ENCODE results near the gene CDH24. TPM values are rescaled to one million over a fixed set of nuclear protein-coding genes. Genes with fewer than 3 reads are reported as not detected.
A peak's percentile ranks its signal among the peaks of the same experiment; 100 is the strongest.

Gene CDH24
- total and polyA plus RNA-seq, 2 of the 8 experiments (the other 6 are each of a cell fraction or from before 2014, with no cell fraction given) = 18.1 to 27.6 TPM

- Histone ChIP-seq H3K36me3 (ENCODE audit: control insufficient read depth in 2 of 4, insufficient read depth in 4 of 4, low read length in 3 of 4) (no peaks in the 10 kb centered on the region), H3K4me2 (ENCODE audit: insufficient read depth in 1 of 2, low read depth in 2 of 2, low read length in 2 of 2) (no peak within 1 kb of the TSS), H3K79me2 (ENCODE audit: control insufficient read depth in 1 of 2, insufficient read depth in 2 of 2, low read length in 2 of 2) (no peaks in the 10 kb centered on the region), H3K4me1 (replicated peaks in 1 of 4; ENCODE audit: control insufficient read depth in 3 of 4, insufficient read depth in 4 of 4, low read length in 3 of 4) (peaks cover 0 to 7% (median 0%) of the 10 kb centered on the region in 4 experiments; a peak in 1 of 7 replicates), H3K56ac (replicated peaks; ENCODE audit: insufficient read length, low read depth, low read length) (no peak within 1 kb of the TSS), H3K4ac (replicated peaks; ENCODE audit: insufficient read length, low read depth, low read length) (no peak within 1 kb of the TSS), H3K9me3 (ENCODE audit: insufficient read depth in 2 of 2, low read depth in 1 of 2, low read length in 1 of 2) (no peaks in the 10 kb centered on the region), H4K5ac (ENCODE audit: insufficient read length, low read depth, low read length) (no peak within 1 kb of the TSS), H4K20me1 (replicated peaks in 1 of 2; ENCODE audit: control insufficient read depth in 1 of 2, insufficient read depth in 2 of 2, low read length in 2 of 2) (no peaks in the 10 kb centered on the region), H3K9ac (replicated peaks in 1 of 4; ENCODE audit: extremely low read depth in 1 of 4, low read depth in 3 of 4, low read length in 3 of 4) (no peak within 1 kb of the TSS), H4K8ac (ENCODE audit: extremely low read depth, insufficient read depth, low read length) (no peak within 1 kb of the TSS), H3K18ac (ENCODE audit: extremely low read depth, low read length) (no peak within 1 kb of the TSS), H3K27me3 (replicated peaks in 1 of 4; ENCODE audit: control insufficient read depth in 3 of 4, extremely low read depth in 1 of 4, insufficient read depth in 3 of 4, low read length in 3 of 4) (no peaks in the 10 kb centered on the region), H2BK12ac (ENCODE audit: low read depth, low read length) (no peak within 1 kb of the TSS), H2BK15ac (ENCODE audit: low read length) (no peak within 1 kb of the TSS), H3K23me2 (ENCODE audit: low read depth, low read length) (no peaks in the 10 kb centered on the region), H3K27ac (ENCODE audit: low read depth, low read length) (no peak within 1 kb of the TSS), H2AK5ac (ENCODE audit: low read depth, low read length) (no peak within 1 kb of the TSS), H3K79me1 (ENCODE audit: low read depth, low read length) (no peaks in the 10 kb centered on the region; the same call in 1 of the 2 replicates), H3K23ac (ENCODE audit: insufficient read length) (no peak within 1 kb of the TSS), H4K91ac (replicated peaks; ENCODE audit: insufficient read length, low read length) (no peak within 1 kb of the TSS), H2AFZ (ENCODE audit: low read length) (no peak within 1 kb of the TSS), H3K4me3 (ENCODE audit: extremely low read depth in 1 of 4, insufficient read depth in 2 of 4, low read depth in 3 of 4, low read length in 4 of 4) (no peak within 1 kb of the TSS), H3K14ac (ENCODE audit: insufficient read length) (no peak within 1 kb of the TSS), H2BK5ac (ENCODE audit: low read depth, low read length) (no peak within 1 kb of the TSS), H2BK120ac (replicated peaks; ENCODE audit: low read depth, low read length) (no peak within 1 kb of the TSS), H2BK20ac (ENCODE audit: low read length) (no peak within 1 kb of the TSS)
- TF ChIP-seq RAD21 (IDR thresholded peaks at IDR 0.05 in 1 of 2, conservative IDR thresholded peaks at IDR 0.05 in 1 of 2; ENCODE audit: low read depth in 2 of 2, low read length in 2 of 2) = 0 out of 4 replicates have a peak, but pooled peaks of 1 of the 2 experiments have one; percentile 6
- no peak for TF ChIP-seq CTBP2 (IDR thresholded peaks at IDR 0.05; ENCODE audit: borderline replicate concordance, insufficient read depth, insufficient read length, low read length)
- peak in 2 of 3 experiments; percentile 5 to 20; a peak in 2 of 4 replicates for TF ChIP-seq CTCF (IDR thresholded peaks at IDR 0.05; ENCODE audit: control extremely low read depth in 1 of 3, insufficient read depth in 1 of 3, low read depth in 1 of 3, low read length in 3 of 3)
- no peak for TF ChIP-seq MAX (IDR thresholded peaks at IDR 0.05)
- TF ChIP-seq SP1 (IDR thresholded peaks at IDR 0.05; ENCODE audit: low read depth, low read length) = no peak
- DNase-seq (ENCODE audit: low read depth in 1 of 2, low spot score in 2 of 2) (no peak), FAIRE-seq (no peak)
- CTCF ChIA-PET (ENCODE audit: partially characterized antibody) = interaction anchor here (0.6 to 29.2 kb wide), 23 partner anchors 9 to 113 kb away, joined by 3 to 785 read pairs (median 4); partner anchors contain the start of genes AJUBA, HAUS4 and PRMT5
- POLR2A ChIA-PET (ENCODE audit: partially characterized antibody) = interaction anchor here (0.8 to 2.8 kb wide), 12 partner anchors 11 to 113 kb away, joined by 3 to 7 read pairs (median 4); partner anchors contain the start of gene PRMT5
- WGBS, 2 experiments (ENCODE audit: extremely low coverage in 1 of 2, insufficient coverage in 1 of 2, insufficient read length in 1 of 2, insufficient replicate concordance in 2 of 2, low coverage in 1 of 2, low lambda C conversion rate in 2 of 2, missing lambda C conversion rate in 1 of 2) = 89% methylated on average over 36 of the region's 36 CpGs; no CpG with 5 or more reads in 1 of the 2 experiments
Observed at GRCh38 chr14:23042162-23042965, 15.0 kb downstream of the CDH24 start, which contains the start of gene PSMB11. TSS of gene PSMB11 (plus strand) at chr14:23042212. CDS start at chr14:23042226, 14 bp downstream.

Data from H1 (cell line).